ENCODE data around the gene TOM1L1. TPM values are rescaled to one million over a fixed set of nuclear protein-coding genes. Genes with fewer than 3 reads are reported as not detected.
"Not testable (repeated sequence)": the region's sequence is repeated elsewhere in the genome, so short reads cannot be mapped to it uniquely, and the experiment has no call there.

TOM1L1 gene, protein sequence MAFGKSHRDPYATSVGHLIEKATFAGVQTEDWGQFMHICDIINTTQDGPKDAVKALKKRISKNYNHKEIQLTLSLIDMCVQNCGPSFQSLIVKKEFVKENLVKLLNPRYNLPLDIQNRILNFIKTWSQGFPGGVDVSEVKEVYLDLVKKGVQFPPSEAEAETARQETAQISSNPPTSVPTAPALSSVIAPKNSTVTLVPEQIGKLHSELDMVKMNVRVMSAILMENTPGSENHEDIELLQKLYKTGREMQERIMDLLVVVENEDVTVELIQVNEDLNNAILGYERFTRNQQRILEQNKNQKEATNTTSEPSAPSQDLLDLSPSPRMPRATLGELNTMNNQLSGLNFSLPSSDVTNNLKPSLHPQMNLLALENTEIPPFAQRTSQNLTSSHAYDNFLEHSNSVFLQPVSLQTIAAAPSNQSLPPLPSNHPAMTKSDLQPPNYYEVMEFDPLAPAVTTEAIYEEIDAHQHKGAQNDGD
- 9.6 TPM for total RNA-seq
- long read RNA-seq, partial matches to known transcripts, result 9 of 30 reads
- long read RNA-seq, other reads (novel, unspliced or antisense), result 21 of 30 reads

DNA sequence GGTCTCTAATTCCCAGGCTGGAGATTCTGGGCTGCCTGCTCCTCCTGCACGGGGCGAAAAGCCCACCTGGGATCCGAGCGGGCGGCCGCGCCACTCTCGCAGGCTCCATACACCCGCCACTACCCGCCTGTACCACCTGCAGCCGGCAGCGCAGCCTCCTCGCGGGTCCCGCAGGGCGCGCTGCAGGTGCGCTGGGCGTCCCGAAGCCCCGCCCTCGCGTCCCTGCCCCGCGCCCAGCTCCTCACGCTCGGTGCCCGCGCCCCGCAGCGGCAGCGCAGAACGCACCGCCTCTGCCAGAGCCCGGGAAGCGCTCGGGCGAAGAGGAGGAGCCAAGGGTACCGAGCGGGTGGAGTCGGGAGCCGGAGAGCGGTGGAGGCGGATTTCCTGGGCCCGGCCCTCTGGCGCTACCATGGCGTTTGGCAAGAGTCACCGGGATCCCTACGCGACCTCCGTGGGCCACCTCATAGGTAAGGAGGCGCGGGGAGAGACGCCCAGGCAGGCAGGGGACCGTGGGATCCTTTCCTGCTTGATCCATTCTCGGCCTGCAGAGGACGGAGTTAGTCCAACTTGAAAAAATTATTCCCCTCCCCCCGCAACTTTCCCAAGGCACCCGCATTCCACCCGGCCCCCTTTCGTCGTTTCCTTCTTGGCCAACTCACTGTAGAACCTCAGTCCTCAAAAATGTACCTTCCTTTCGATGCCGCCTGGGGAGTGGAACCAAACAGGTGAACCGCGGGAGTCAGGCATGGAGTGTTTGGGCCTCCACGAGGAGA, at the start of gene TOM1L1:
TOM1L1 (plus strand) TSS at position 396 of the 773 bp plus-strand sequence; CDS start at position 410, 14 bp downstream.
- peak; percentile 77 for DNase-seq (ENCODE audit: low spot score)
- intact Hi-C loops (cut with DNase I), result no loop called here

DNA sequence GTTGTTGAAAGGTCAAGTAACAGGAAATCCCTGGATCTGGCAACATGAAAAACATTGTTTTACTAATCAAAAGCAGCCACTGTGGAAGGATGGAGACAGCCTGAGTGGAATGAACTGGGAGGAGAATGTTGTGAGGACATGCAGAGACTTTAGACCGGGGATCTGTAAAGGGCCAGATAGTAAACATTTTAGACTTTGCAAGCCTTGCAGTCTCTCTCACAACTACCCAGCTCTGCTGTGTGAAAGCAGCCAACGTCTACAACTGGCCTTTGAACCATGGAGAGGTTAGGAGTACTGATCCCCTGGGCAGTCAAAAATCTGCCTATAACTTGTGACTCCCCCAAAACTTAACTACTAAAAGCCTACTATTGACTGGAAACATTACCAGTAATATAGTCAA, 41.5 kb upstream of the TOM1L1 start:
- no peak for DNase-seq (ENCODE audit: low spot score)
- intact Hi-C loops (cut with DNase I), result no loop called here

DNA sequence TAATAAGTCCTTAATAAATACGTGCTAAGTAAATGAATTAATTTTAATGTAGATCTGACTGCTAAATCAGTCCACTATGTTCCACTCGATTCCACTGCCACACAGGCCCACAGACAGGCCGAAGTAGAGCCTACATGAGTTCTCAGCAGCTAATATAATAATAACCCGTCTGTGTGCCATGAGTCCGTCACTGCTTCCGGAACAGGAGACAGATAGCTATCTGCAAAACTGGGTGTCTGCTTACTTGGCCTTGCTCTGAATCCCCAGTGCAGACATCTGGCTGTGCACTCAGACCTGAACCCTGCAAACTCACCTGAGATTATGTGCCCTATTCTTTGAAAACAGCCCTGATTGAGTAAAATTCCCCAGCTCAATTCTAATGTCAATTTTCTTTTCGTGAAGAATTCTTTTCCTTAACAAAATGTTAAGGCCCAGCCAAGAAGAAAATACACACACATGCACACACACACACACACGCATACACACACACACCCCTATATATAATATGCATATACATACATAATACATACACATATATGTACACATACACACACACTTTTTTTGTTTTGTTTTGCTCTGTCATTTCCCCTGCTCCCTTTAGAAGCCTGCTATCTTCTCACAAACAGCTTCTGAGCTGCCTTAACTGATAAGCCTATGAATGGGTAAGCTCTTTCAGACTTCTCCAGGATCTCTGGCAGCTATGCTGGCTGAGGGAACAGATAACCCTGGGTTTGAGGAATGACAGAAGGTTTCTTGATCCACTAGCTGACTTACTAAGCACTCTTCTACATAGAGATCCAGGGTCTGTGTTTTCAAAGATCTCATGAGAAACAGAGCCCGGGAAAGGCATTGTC, 39.8 kb upstream of the TOM1L1 start:
- intact Hi-C loops (cut with DNase I), result no loop called here

DNA sequence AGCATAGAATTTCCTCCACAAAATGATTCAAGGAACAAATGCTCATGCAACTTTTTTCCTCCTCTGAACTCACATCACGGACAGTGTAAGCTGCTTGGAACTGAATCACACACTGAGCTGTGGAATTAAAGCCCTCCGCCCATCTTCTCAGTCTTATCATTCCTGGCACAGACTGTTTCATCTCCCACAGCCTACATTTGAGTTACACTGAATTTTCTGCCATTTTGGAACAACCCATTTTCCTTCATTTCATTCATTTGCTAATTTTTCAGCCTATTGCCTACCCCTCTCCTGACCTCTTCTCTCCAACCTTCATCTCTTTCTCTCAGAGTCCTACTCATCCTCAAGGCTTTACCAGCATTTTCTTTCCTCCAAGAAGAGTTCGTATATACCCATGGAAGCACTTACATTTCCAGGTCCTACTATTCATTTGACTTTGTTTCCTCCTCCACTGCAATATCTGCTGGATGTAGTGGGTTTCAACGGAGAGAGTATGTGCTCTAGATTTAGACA, 39.1 kb upstream of the TOM1L1 start:
- DNase-seq (ENCODE audit: low spot score), result no peak

More for the DNA sequence above, 39.8 kb upstream of the TOM1L1 start:
- no peak for DNase-seq (ENCODE audit: low spot score)

DNA sequence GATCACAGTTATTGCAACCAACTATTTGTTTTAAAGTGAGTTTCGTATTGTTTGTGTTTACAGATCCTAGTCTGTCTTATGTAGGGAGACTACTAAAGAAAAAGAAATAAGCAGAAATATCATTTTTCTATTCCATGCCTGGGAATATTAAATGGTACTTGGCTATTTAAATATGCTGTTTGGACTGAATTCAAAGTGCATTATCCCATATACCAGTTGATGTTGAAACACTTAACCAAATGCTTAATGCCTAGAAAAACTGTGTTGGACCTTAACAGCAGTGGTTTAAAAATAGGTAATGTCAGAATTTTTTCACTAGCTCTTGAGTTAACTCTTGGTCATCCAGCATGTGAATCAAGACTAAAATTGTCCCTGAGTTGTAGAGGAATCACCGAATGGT, 37.5 kb upstream of the TOM1L1 start:
- DNase-seq (ENCODE audit: low spot score), result no peak
- intact Hi-C loops (cut with DNase I), result no loop called here

More for the DNA sequence above, 39.1 kb upstream of the TOM1L1 start:
- intact Hi-C loops (cut with DNase I), result no loop called here

DNA sequence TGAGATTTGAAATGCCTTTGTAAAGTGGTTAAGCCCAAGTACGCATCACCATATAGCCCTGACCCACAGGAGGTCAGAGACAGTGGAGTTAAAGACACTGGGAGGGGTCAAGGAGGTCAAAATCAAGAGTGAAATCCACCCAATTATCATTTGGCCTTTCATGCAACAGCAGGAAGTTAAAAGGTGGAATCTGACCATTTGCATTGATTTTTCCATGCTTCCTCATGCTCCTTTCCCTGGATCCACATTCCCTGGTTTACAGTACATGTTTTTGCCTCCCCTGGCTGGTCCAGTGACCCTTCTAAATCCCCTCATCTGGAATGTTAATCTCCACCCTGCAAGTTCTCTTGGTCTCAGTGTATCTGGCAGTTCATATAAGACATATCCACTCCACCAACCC, 36.6 kb upstream of the TOM1L1 start:
- no peak for DNase-seq (ENCODE audit: low spot score)
- intact Hi-C loops (cut with DNase I), result no loop called here

DNA sequence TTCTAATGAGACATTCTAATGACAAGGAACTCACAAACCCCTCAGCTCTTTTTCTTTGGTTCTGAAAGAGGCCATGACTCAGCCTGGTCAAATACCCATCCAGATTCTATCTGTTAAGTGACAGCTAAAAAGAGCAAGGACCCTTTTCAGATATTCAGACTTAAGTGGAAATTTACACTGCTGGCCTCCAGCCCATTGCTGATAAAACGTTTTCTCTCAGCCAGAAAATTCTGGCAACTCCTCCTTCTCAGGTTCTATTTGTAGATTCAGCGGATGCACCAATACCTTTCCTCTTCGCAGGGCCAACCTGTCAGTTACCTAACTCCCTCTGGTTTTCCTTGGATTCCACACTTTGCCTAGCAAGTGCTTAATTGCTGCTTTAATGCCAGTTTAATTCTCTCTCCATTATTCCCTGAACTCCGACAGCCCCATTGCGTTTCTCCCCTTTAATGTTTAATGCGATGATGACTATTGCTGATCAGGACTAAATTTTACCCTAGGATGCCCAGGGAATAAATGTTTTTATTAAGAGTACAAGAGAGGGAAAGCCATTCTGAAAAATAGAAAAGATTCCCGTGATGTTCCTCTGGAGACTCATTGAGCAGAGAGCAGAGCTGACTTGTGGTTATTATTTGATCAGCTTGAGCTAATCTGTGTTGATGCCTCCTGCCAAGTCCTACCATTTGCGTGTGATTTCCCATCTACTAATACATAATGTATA, 35.9 kb upstream of the TOM1L1 start:
- intact Hi-C loops (cut with DNase I), result no loop called here

DNA sequence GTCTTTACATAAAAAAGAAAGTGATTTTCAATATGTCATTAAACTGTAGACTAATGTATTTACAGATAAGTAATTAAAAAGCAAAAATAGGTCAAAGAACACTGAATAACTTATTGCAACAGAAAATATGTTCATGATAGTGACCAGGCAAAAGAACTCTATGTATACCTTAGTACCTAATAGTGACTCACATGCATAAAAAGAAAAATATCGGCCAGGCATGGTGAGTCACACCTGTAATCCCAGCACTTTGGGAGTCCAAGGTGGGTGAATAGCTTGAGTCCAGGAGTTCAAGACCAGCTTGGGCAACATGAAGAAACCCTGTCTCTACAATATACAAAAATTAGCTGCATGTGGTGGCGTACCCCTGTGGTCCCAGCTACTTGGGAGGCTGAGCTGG, 33.0 kb upstream of the TOM1L1 start:
- intact Hi-C loops (cut with DNase I), result no loop called here
- no peak for DNase-seq (ENCODE audit: low spot score)

More for the DNA sequence above, 35.9 kb upstream of the TOM1L1 start:
- DNase-seq (ENCODE audit: low spot score), result no peak

DNA sequence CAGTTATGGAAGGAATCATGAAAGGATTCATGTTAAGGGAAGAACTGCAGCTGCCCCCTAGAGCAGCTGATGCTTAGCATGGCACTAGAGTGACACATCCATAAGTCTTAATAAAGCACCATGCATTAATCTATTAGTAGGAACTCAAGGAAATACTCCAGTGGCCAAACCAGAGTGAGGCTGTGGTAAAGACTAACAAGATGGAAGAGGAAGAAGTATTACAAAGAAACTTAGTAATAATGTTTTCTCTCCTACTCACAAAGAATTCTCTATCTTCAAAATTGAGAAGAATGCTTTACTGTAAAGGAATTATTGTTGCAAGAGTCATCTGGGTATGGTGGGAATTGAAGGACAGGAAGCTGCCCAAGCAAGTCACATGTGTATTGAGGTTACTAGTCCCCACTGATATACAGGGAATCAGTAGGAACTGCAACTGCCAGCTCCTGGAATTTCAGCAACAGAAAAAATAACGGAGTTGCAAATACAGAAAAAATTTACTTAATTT, 29.9 kb upstream of the TOM1L1 start:
- DNase-seq (ENCODE audit: low spot score), result no peak
- intact Hi-C loops (cut with DNase I), result no loop called here

DNA sequence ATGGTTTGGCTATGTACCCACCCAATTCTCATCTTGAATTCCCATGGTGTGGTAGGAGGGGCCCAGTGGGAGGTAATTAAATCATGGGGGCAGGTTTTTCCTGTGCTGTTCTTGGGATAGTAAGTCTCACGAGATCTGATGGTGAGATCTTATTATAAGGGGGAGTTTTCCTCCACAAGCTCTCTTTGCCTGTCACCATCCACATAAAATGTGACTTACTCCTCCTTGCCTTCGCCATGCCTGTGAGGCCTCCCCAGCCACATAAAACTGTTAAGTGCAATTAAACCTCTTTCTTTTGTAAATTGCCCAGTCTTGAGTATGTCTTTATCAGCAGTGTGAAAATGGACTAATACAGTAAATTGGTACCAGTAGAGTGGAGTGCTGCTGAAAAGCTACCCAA, 24.7 kb upstream of the TOM1L1 start:
- DNase-seq (ENCODE audit: low spot score); intact Hi-C loops (cut with DNase I): not testable (repeated sequence)

DNA sequence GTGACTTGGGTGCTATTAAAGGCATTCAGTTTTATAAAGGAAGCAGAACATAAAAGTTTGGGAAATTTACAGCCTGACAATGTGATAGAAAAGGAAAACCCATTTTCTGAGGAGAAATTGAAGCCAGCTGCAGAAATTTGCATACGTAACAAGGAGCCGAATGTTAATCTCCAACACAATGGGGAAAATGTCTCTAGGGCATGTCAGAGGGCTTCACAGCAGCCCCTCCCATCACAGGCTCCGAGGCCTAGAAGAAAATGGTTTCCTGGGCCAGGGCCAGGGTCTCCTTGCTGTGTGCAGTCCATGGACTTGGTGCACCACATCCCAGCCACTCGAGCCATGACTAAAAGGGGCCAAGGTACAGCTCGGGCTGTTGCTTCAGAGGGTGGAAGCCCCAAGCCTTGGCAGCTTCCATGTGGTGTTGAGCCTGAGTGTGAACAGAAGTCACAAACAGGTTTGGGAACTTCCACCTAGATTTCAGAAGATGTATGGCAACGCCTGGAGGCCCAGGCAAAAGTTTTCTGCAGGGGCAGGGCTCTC, 23.9 kb upstream of the TOM1L1 start:
- intact Hi-C loops (cut with DNase I), result no loop called here
- no peak for DNase-seq (ENCODE audit: low spot score)

DNA sequence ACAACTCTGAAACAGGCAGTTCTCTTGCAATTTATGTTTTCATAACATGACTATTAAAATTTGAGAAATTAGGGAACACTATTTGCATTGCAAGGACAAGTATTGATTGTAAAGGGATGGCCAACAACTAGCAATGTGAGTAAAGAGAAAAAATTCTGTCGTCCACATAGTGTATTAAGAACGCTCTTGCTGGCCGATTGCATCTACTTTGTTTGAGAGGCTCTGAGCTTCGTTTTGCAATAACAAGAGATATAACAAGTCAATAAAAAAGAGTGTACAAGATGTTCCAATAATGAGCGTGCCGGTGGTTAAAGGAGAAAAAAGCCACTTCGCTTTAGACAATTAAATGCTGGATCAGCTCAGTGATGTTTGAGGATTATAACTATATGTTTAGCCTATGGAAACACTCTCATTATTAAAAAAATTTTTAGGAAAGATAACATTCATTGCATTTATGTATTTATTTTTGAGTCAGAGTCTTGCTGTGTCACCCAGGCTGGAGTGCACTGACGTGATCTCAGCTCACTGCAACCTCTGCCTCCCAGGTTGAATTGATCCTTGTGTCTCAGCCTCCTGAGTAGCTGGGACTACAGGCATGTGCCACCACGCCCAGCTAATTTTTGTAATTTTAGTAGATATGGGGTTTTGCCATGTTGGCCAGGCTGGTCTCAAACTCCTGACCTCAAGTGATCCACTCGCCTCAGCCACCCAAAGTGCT, 19.2 kb upstream of the TOM1L1 start:
- intact Hi-C loops (cut with DNase I), result no loop called here
- no peak for DNase-seq (ENCODE audit: low spot score)

DNA sequence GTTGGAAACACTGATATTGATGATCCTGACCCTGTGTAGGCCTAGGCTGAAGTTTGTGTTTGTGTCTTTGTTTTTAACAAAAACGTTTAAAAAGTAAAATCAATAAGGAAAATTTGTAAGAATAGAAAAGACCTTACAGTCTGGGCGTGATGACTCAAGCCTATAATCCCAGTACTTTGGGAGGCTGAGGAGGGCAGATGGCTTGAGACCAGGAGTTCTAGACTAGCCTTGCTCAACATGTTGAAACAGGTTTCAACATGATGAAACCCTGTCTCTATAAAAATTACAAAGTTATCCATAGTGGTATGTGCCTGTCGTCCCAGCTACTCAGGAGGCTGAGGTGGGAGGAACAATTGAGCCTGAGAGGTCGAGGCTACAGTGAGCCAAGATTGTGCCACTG, 18.3 kb upstream of the TOM1L1 start:
- intact Hi-C loops (cut with DNase I), result no loop called here
- no peak for DNase-seq (ENCODE audit: low spot score)

DNA sequence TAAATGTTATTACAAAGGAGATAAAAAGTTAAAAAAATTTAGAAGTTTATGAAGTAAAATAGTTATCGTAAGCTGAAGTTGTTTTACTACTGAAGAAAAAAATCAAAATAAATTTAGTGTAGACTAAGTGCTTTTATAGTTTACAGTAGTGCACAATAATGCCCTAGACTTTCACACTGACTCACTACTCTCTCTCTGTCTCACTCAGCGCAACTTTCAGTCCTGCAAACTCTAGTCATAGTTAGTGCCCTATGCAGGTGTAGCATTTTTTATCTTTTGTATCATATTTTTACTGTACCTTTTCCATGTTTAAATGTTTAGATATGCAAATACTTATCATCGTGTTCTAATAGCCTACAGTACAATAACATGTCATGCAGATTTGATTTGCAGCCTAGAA, 17.7 kb upstream of the TOM1L1 start:
- intact Hi-C loops (cut with DNase I), result no loop called here

DNA sequence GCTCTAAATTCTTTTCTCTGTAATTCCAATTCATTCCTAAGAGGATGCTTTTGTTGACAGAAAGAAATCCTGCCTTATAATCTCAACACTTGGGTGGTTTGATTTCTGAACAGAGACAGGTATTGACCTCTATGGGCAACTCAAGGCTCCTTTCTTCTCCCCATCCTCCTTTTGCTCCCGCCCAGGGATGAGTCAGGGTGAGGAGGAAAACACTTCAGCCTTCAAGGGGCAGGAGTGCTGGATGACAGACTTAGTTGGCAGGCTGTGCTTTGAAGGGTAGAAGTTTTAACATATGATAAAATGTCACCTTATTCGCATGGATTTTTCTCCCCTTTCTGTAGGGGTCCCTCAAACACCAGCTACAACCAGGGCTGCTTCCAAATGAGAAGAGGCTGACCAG, 16.7 kb upstream of the TOM1L1 start:
- intact Hi-C loops (cut with DNase I), result no loop called here
- no peak for DNase-seq (ENCODE audit: low spot score)

More for the DNA sequence above, 17.7 kb upstream of the TOM1L1 start:
- no peak for DNase-seq (ENCODE audit: low spot score)

DNA sequence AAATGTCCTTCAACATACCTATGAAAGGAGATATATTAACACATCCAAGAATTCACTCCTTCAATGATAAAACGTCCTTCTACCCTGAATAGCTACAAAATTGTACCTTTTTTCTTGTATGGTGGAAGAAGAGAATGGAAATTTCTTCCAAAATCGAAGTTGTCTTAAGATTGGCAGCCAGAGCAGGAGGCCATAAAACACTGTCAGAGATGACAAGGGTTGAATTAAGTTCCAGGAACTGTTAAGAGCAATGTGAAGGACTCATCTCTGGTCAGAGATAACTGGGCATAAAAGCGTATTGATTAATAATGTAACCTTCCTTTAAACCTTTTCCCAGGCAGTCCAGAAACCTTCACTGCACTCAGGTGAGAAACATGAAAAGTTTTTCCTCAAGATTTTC, 12.9 kb upstream of the TOM1L1 start:
- intact Hi-C loops (cut with DNase I), result no loop called here
- no peak for DNase-seq (ENCODE audit: low spot score)

DNA sequence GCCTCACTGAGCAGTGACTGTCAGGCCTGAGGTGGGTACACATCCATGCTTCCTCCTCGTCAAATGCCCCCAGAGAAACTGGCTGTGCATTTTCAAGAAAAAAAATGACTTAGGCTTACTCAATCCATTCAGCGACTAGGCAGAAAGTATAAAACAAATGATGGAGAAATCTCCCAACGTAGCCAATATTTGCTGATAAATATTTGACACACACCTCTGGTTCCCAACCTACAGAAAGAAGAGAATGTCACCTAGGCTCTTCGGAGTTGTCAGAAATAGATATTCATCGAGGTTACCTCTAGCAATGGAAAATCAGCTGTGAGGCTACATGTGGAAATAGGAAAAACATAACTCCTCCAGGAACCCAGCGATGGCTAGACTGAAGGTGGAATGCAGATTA, 12.4 kb upstream of the TOM1L1 start:
- DNase-seq (ENCODE audit: low spot score), result no peak
- intact Hi-C loops (cut with DNase I), result no loop called here

DNA sequence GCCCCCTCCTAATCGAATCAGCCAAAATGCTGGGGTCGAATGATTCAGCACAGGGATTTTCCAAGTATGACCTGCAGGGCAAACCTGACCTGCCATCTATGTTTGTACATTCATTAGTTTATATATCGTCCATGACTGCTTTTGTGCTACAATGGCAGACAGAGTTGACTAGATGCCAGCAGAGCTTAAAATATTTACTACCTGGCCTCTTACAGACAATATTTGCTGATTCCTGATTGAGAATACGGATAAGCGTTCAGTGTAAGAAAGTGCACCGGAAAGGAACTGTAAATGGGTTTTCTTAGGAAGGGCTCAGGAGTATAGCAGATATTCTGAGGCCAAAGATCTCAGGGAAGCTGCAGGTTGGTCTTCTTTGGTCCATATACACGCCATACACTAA, 11.7 kb upstream of the TOM1L1 start:
- intact Hi-C loops (cut with DNase I), result no loop called here
- no peak for DNase-seq (ENCODE audit: low spot score)

Data from cardiac septum (tissue), 1 donor.